Ascending aorta (tissue), 2 donors: ENCODE data around the gene FCRL4. TPM values are rescaled to one million over a fixed set of nuclear protein-coding genes. Genes with fewer than 3 reads are reported as not detected.

ENCODE experiments used
- DNase-seq, 2 donors: peaks; one replicate each; pipeline ENCODE4 v3.0.0-alpha.2; 2019; ENCODE audit warnings: low spot score in 2 of 2
- H3K27ac ChIP-seq, 2 donors: fragments of 200-600 bp; sonication (generic); one replicate each; pipeline ENCODE4 v1.5.1; 2016 to 2017; ENCODE audit warnings: mild to moderate bottlenecking in 1 of 2
- H3K27me3 ChIP-seq: fragments of 200-600 bp; sonication (generic); one replicate; pipeline ENCODE4 v1.5.1; 2017
- H3K36me3 ChIP-seq, 2 donors: fragments of 200-600 bp; sonication (generic); one replicate each; pipeline ENCODE4 v1.5.1; 2016
- H3K4me1 ChIP-seq, 2 donors: fragments of 200-600 bp; sonication (generic); one replicate each; pipeline ENCODE4 v1.5.1; 2016 to 2017; ENCODE audit warnings: mild to moderate bottlenecking in 1 of 2
- H3K4me3 ChIP-seq, 2 donors: fragments of 200-600 bp; sonication (generic); one replicate each; pipeline ENCODE4 v1.5.1; 2016 to 2017; ENCODE audit warnings: mild to moderate bottlenecking in 1 of 2
- H3K9me3 ChIP-seq, 2 donors: fragments of 200-600 bp; sonication (generic); one replicate each; pipeline ENCODE4 v1.5.1; 2016
- CTCF ChIP-seq, 3 experiments: fragments of 200-600 bp in 2 of 3; fragments of 450-650 bp in 1 of 3; sonication (generic) in 2 of 3; IDR thresholded peaks; one replicate each; pipeline ENCODE4 v1.5.1; 2016 to 2019; ENCODE audit warnings: antibody characterized with exemption in 3 of 3, mild to moderate bottlenecking in 1 of 3, moderate library complexity in 1 of 3
- intact Hi-C: fragments of 100-400 bp; cut with DNase I; formaldehyde crosslinking; loops from one replicate; pipeline ENCODE4 v1.15.1; 2023
- total RNA-seq: library from RNA; depleted of rRNA; stranded (reverse); fragments of >200 nt; gene quantifications from one replicate; pipeline ENCODE4 v1.1.0, GENCODE V29; 2016

FCRL4 gene
- total RNA-seq, 1 donor from 2014 or later, result not detected

- Histone ChIP-seq H3K27ac (no peak overlapping the region), H3K9me3 (no peaks in the 10 kb centered on the region), H3K4me3 (no peak overlapping the region), H3K4me1 (no peaks in the 10 kb centered on the region), H3K36me3 (no peaks in the 10 kb centered on the region), H3K27me3 (no peaks in the 10 kb centered on the region)
- DNase-seq, result no peak
- TF ChIP-seq CTCF (IDR thresholded peaks at IDR 0.05), result no peak
- intact Hi-C loops, result no loop called here
These were observed 20.5 kb downstream of the FCRL4 start for GRCh38 chr1:157577420-157577819.

GRCh38 chr1:157575744-157576143, 22.1 kb downstream of the FCRL4 start:
- no peak for TF ChIP-seq CTCF (IDR thresholded peaks at IDR 0.05)
- intact Hi-C loops, result no loop called here
- DNase-seq, result no peak
- no peaks in the 10 kb centered on the region for H3K9me3 ChIP-seq
- no peak overlapping the region for H3K4me3 ChIP-seq
- no peak overlapping the region for H3K27ac ChIP-seq
- H3K27me3 ChIP-seq, result no peaks in the 10 kb centered on the region
- no peaks in the 10 kb centered on the region for H3K4me1 ChIP-seq
- no peaks in the 10 kb centered on the region for H3K36me3 ChIP-seq

GRCh38 chr1:157574836-157575235, 23.0 kb downstream of the FCRL4 start:
- no peak for DNase-seq
- Histone ChIP-seq H3K36me3 (no peaks in the 10 kb centered on the region), H3K27me3 (no peaks in the 10 kb centered on the region), H3K27ac (no peak overlapping the region), H3K4me1 (no peaks in the 10 kb centered on the region), H3K4me3 (no peak overlapping the region), H3K9me3 (no peaks in the 10 kb centered on the region)
- no peak for TF ChIP-seq CTCF (IDR thresholded peaks at IDR 0.05)
- intact Hi-C loops, result no loop called here

- Histone ChIP-seq H3K4me1 (no peaks in the 10 kb centered on the region), H3K27ac (no peak overlapping the region), H3K9me3 (no peaks in the 10 kb centered on the region), H3K4me3 (no peak overlapping the region), H3K27me3 (no peaks in the 10 kb centered on the region), H3K36me3 (no peaks in the 10 kb centered on the region)
- no peak for TF ChIP-seq CTCF (IDR thresholded peaks at IDR 0.05)
- DNase-seq, result no peak
- intact Hi-C loops, result no loop called here
These were observed 31.2 kb downstream of the FCRL4 start for GRCh38 chr1:157566484-157567300.

GRCh38 chr1:157562515-157562914, 35.4 kb downstream of the FCRL4 start:
- Histone ChIP-seq H3K27ac (no peak overlapping the region), H3K9me3 (no peaks in the 10 kb centered on the region), H3K4me3 (no peak overlapping the region), H3K4me1 (no peaks in the 10 kb centered on the region), H3K27me3 (no peaks in the 10 kb centered on the region), H3K36me3 (no peaks in the 10 kb centered on the region)
- DNase-seq, result no peak
- no peak for TF ChIP-seq CTCF (IDR thresholded peaks at IDR 0.05)
- intact Hi-C loops, result no loop called here
